K562 treated with DMSO at 1 percent for 24 hours (cell line): ENCODE measurements around the gene SSX2. TPM values are rescaled to one million over a fixed set of nuclear protein-coding genes. Genes with fewer than 3 reads are reported as not detected.

ENCODE experiments used
- total RNA-seq: library from RNA; unstranded; fragments of 300-600 nt; gene quantifications from 2 replicates; pipeline ENCODE4 v1.2.3, GENCODE V29; 2022; ENCODE audit warnings: low read depth; ENCODE audit not compliant: insufficient read depth

Gene SSX2
- 31.4 and 65.8 TPM in 2 replicates for total RNA-seq

GRCh38 chrX:52707078-52707477 is at the start of gene SSX2:
Gene SSX2, minus strand, starts transcription at chrX:52707178. Its CDS starts 1,429 bp downstream, at chrX:52705749.

GRCh38 chrX:52750952-52751351 is 44.0 kb upstream of the SSX2 start, which contains the start of gene SSX2B:
Gene SSX2B, plus strand, starts transcription at chrX:52751252. Its CDS starts 1,429 bp downstream, at chrX:52752681.

GRCh38 chrX:52654800-52655199 is 52.2 kb downstream of the SSX2 start, which contains the start of gene SSX7:
Gene SSX7, minus strand, starts transcription at chrX:52654900. Its CDS starts 1,428 bp downstream, at chrX:52653472.

Other genes with a start within 250 kb of the SSX2 start
- 181 and 240 TPM in 2 replicates for gene XAGE1A, start 211.4 kb downstream of the SSX2 start, total RNA-seq
- gene XAGE1B, start 190.1 kb downstream of the SSX2 start, total RNA-seq: 19.5 and 92.8 TPM in 2 replicates
- not detected in 2 replicates for gene SSX7, start 52.3 kb downstream of the SSX2 start, total RNA-seq
- gene SSX2B, start 44.1 kb upstream of the SSX2 start, total RNA-seq: 43.4 and 75.0 TPM in 2 replicates
- not detected in 2 replicates for gene SPANXN5, start 90.2 kb upstream of the SSX2 start, total RNA-seq
- not detected in 2 replicates for gene XAGE5, start 104.1 kb upstream of the SSX2 start, total RNA-seq
- not detected in 2 replicates for gene XAGE3, start 160.9 kb upstream of the SSX2 start, total RNA-seq
- 12.7 and 14.6 TPM in 2 replicates for gene FAM156B, start 190.2 kb upstream of the SSX2 start, total RNA-seq